Thymus (tissue), 11 donors: ENCODE measurements around the gene ETV6. TPM values are rescaled to one million over a fixed set of nuclear protein-coding genes. Genes with fewer than 3 reads are reported as not detected.

Experiments
- DNase-seq, 9 donors: peaks; one replicate each; pipeline ENCODE4 v3.0.0-alpha.2; 2013; ENCODE audit warnings: low spot score in 9 of 9, low read depth in 6 of 9, missing footprints in 1 of 9
- H3K27ac ChIP-seq, 2 donors: one replicate each; pipeline ENCODE4 v1.5.1; 2013; ENCODE audit warnings: control low read depth in 1 of 2, low read depth in 1 of 2, low read length in 1 of 2, mild to moderate bottlenecking in 1 of 2, moderate library complexity in 1 of 2
- H3K27me3 ChIP-seq, 2 donors: one replicate each; pipeline ENCODE4 v1.5.1; 2013; ENCODE audit warnings: low read length in 1 of 2; ENCODE audit not compliant: control insufficient read depth in 2 of 2, insufficient read depth in 1 of 2
- H3K36me3 ChIP-seq, 2 donors: one replicate each; pipeline ENCODE4 v1.5.1; 2013; ENCODE audit warnings: low read length in 1 of 2, mild to moderate bottlenecking in 1 of 2, moderate library complexity in 1 of 2; ENCODE audit not compliant: control insufficient read depth in 2 of 2, insufficient read depth in 2 of 2
- H3K4me1 ChIP-seq, 2 donors: one replicate each; pipeline ENCODE4 v1.5.1; 2013; ENCODE audit warnings: low read length in 2 of 2; ENCODE audit not compliant: control insufficient read depth in 2 of 2, insufficient read depth in 2 of 2
- H3K4me3 ChIP-seq, 2 donors: one replicate each; pipeline ENCODE4 v1.5.1; 2013; ENCODE audit warnings: low read length in 2 of 2, control low read depth in 1 of 2, mild to moderate bottlenecking in 1 of 2
- H3K9me3 ChIP-seq, 2 donors: one replicate each; pipeline ENCODE4 v1.5.1; 2013; ENCODE audit warnings: low read length in 1 of 2, mild to moderate bottlenecking in 1 of 2; ENCODE audit not compliant: control insufficient read depth in 2 of 2, insufficient read depth in 1 of 2
- WGBS: extraction: QIAGEN DNeasy Blood & Tissue Kit; methylation state at CpG from one replicate; pipeline ENCODE4 v1.1.7; 2013; 5-methylcytosine and 5-hydroxymethylcytosine counted together
- polyA plus RNA-seq: library from polyadenylated mRNA; stranded (reverse); fragments of 200-250 nt; gene quantifications from one replicate; pipeline ENCODE4 v1.2.3, GENCODE V29; 2013
- total RNA-seq: library from RNA; stranded (reverse); fragments of 120-200 nt; gene quantifications from one replicate; pipeline ENCODE4 v1.2.4, GENCODE V29; 2013
- donor health status: healthy.

ETV6 gene
- total and polyA plus RNA-seq, 2 donors = 15.0 to 18.3 TPM

DNA sequence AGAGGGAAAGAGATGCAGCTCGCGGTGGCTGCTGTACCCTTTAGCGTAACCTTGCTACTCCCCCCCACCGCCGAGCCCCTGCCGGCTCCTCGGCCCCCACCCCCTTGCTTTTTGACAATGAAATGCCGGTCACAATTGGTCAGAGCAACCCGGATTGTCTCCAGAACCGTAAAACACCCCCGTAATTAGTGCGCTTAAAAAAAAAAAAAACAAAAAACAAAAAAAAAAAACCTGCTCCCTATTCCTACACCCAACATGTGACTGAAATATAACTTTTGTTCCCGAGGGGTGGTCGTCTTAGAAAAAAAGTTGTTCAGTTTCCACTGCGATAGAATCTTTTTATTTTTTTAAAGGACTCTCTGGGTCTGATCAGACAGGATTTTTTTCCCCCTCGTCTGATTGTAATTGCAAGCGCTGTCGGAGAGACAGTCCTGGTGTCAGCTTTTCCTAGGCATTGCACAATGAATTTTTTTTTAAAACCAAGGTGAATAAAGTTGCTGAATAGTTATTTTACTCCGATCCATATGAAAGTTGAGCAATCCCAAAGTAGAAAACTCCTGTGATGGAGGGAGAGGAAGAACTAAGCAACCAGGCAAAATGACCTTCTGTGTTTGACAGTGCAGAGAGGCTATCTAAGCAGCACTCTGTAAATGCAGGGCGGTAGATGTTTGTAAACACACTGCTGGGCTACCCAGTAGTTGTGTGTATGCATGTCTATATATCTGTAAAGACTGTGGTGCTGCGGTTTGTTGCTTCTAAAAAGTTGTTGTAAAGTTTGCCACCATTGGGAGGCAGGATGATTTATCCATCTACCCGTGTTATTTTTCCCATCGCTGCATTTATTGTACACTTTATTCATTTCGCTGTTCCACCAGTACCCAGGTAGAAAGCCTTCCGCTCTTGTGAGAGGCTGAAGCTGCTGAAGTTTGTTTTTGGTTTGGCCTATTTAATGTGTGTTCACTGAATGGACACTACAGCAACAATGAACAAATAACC is 1.1 kb downstream of the ETV6 start:
- Histone ChIP-seq H3K27me3 (no peaks in the 10 kb centered on the region), H3K36me3 (peaks cover 0 to 3% of the 10 kb centered on the region in 2 donors), H3K27ac (peak overlapping the region; percentile 94 to 96), H3K9me3 (no peaks in the 10 kb centered on the region), H3K4me1 (peaks cover 28 to 36% of the 10 kb centered on the region in 2 donors), H3K4me3 (peak overlapping the region; percentile 88 to 99)
- DNase-seq = peak in 5 of 9 donors; percentile 59 to 85 (median 71)
- 1% methylated on average over 25 of the region's 25 CpGs for WGBS

DNA sequence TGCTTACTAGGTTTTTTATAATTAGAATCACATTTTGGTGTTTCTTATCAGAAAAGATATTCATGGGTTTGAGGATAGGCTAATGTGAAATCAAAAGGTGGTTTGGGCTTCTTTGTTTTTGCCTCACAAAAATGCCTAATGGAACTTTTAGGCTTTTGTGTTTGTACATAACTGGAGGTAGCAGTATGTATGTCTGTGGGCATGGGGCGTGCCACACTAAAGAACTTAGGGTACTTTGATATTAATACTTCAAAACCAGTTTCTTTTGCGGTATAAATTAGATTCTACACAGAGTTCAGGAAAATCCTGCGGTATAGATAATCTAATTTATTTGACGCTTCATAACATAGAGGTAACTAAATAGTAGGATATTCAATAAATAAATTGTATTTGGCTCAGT is 1.9 kb downstream of the ETV6 start:
- H3K9me3 ChIP-seq = no peaks in the 10 kb centered on the region
- H3K4me1 ChIP-seq = peaks cover 36 to 44% of the 10 kb centered on the region in 2 donors
- no peaks in the 10 kb centered on the region for H3K27me3 ChIP-seq
- no peak for DNase-seq
- peak overlapping the region; percentile 86 to 96 for H3K27ac ChIP-seq
- WGBS = 1% methylated on average over 4 of the region's 4 CpGs
- H3K36me3 ChIP-seq = peaks cover 0 to 10% of the 10 kb centered on the region in 2 donors
- peak overlapping the region; percentile 88 to 99 for H3K4me3 ChIP-seq

DNA sequence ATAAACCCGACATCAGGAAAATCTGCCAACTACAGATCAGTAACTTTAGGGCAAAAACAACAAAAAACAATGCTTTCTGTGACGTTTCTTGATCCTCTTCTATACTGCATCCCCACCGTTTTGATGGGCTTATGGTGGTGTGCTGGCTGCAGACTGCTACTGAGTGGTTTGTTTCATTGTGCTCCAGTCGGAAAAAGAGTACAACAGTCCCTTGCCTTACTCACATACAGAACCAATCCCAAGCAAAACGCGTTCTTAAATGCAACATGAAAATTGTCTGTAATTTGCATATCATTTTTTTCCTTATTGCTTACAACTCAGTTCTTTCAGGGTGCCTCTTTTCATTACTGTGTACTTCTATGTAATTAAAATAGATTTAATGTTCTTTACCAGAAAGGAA is 2.3 kb downstream of the ETV6 start:
- no peaks in the 10 kb centered on the region for H3K9me3 ChIP-seq
- H3K4me1 ChIP-seq = peaks cover 38 to 48% of the 10 kb centered on the region in 2 donors
- H3K36me3 ChIP-seq = peaks cover 0 to 10% of the 10 kb centered on the region in 2 donors
- peak overlapping the region; percentile 88 to 99 for H3K4me3 ChIP-seq
- peak overlapping the region; percentile 71 to 96 for H3K27ac ChIP-seq
- DNase-seq = peak in 1 of 9 donors; percentile 63
- WGBS = 2% methylated on average over 6 of the region's 6 CpGs
- H3K27me3 ChIP-seq = no peaks in the 10 kb centered on the region

DNA sequence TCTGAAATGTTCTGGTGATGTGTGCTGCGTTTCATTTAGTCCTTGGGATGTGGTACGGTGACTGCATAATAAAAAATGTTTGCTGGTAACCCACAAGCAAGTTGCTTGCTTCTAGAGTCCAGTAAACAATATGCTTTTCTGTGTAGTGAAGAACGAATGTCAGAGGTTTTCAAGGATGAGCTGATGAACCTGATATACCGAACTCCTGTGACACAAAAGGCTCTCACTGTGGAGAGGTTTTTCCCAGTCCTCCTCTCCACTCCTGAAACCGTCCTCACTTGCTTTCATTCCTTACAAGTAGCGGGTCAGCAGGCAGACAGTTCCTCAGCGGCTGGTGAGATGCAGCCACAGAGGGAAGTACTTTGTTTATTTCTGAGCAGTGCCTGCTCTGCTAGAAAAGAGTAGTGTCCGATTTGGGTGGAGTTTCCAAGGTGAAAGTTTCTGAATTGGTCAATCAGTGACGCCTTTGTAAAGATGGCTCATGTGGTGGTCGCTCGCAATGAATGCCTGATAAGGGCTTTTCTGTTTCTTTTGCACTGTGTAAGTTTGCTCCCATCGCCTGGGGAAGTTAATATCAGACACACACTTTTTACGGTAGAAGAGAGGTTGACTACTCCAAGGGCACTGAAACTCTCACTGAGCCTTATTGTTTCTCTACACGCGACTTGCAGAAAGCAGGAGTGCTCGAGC is 3.0 kb downstream of the ETV6 start:
- Histone ChIP-seq H3K9me3 (no peaks in the 10 kb centered on the region), H3K27me3 (no peaks in the 10 kb centered on the region), H3K36me3 (peaks cover 0 to 10% of the 10 kb centered on the region in 2 donors), H3K27ac (peak overlapping the region; percentile 86 to 96), H3K4me3 (peak overlapping the region; percentile 88 to 99), H3K4me1 (peaks cover 42 to 53% of the 10 kb centered on the region in 2 donors)
- WGBS = 3% methylated on average over 16 of the region's 16 CpGs
- DNase-seq = peak in 1 of 9 donors; percentile 67

DNA sequence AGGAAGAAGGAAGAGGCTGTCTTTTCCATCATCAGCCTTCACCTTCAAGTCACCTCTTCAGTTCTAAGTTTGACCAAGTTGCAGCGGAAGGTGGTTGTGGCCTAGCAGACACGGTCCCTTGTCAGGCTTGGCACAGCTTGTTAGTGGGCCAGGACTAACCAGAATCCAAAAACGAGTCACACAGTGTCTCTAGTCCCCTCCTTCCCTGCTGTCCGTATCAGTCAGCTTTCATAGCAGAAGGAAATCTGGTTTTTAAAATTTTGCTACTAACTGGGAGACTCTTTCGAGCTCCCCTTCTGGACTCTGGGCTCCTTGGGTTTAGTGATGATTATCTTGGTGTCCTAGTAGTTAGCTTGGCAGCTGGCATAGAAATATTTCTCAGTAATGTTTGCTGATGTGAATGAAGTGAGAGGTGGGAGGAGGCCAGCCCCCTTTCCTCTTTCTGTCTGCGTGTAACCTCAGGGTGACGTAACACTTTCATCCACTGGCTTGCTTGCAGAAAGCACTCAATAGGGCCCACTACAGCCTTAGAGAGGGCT is 3.8 kb downstream of the ETV6 start:
- H3K27ac ChIP-seq = peak overlapping the region; percentile 86 to 96
- peak overlapping the region; percentile 88 to 99 for H3K4me3 ChIP-seq
- no peaks in the 10 kb centered on the region for H3K27me3 ChIP-seq
- peak in 3 of 9 donors; percentile 71 to 87 (median 71) for DNase-seq
- WGBS = 6% methylated on average over 7 of the region's 7 CpGs
- peaks cover 0 to 13% of the 10 kb centered on the region in 2 donors for H3K36me3 ChIP-seq
- H3K4me1 ChIP-seq = peaks cover 50 to 60% of the 10 kb centered on the region in 2 donors
- H3K9me3 ChIP-seq = no peaks in the 10 kb centered on the region

DNA sequence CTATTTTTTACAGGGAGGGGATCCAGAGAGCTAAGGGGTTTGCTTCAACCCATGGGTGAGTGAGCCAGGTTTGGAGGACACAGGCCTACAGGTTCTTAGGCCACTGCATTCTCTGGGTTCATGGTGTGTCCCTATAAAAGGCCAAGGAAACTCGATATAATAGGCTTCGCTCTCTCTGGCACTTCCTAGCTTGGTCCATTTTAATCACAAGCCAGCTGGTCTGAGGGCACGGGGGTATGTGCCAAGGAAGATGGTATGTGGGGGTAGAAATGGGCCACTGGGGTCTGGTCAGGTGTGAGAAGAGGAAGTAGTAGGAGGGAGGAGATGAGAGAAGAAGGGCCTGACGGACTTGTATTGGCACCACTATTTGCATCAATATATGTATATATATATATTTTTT is 4.9 kb downstream of the ETV6 start:
- H3K4me1 ChIP-seq = peaks cover 60 to 66% of the 10 kb centered on the region in 2 donors
- H3K27ac ChIP-seq = peak overlapping the region; percentile 72 to 84
- H3K4me3 ChIP-seq = peak overlapping the region in 1 of 2 donors; percentile 29

DNA sequence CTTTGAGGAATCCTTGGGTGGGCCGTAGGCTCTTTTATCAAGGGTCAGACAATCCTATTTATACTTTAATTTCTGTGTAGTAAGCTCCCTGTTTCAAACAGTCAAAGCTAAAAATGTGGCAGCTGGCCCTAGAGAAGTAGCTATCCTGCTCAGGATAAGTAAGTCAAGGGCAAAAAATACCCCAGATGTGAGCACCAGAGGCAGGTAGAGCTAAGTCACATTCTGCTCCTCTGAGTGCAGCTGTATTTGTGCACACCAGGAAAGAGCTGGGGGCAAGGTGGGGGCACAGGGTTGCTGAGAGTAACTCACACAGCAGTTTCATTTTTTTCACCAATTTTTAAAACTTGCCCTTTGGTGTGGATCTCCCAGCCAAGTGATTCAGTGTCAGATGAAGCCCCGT is 5.3 kb downstream of the ETV6 start:
- H3K9me3 ChIP-seq = no peaks in the 10 kb centered on the region
- DNase-seq = peak in 3 of 9 donors; percentile 58 to 81 (median 63)
- H3K27ac ChIP-seq = peak overlapping the region; percentile 55 to 84
- peak overlapping the region in 1 of 2 donors; percentile 29 for H3K4me3 ChIP-seq
- 48% methylated on average over 2 of the region's 2 CpGs for WGBS
- no peaks in the 10 kb centered on the region for H3K27me3 ChIP-seq
- H3K4me1 ChIP-seq = peaks cover 64 to 70% of the 10 kb centered on the region in 2 donors
- H3K36me3 ChIP-seq = peaks cover 0 to 15% of the 10 kb centered on the region in 2 donors

More for the DNA sequence above, 4.9 kb downstream of the ETV6 start:
- DNase-seq = peak in 1 of 9 donors; percentile 29
- WGBS = 28% methylated on average over 4 of the region's 4 CpGs
- Histone ChIP-seq H3K36me3 (peaks cover 0 to 15% of the 10 kb centered on the region in 2 donors), H3K9me3 (no peaks in the 10 kb centered on the region), H3K27me3 (no peaks in the 10 kb centered on the region)

DNA sequence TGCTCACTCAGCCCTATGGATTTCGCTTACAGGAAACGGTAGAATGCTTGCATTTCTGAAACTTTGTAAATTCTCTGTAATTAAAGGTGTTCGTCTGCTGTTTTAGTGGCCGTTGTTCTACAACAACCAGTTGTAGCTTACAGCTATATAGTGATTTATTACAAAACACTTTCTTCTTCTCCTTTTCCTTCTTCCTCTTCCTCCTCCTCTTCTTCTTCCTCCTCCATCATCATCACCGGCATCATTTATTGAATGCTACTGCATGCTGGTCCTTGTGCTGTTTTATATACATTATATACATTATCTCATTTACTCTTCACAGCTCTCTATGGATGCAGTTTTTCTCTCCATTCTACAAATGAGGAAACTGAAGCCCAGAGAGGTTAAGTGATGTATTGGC is 6.4 kb downstream of the ETV6 start:
- no peaks in the 10 kb centered on the region for H3K9me3 ChIP-seq
- H3K4me3 ChIP-seq = no peak overlapping the region
- 48% methylated on average over 5 of the region's 5 CpGs for WGBS
- H3K27me3 ChIP-seq = no peaks in the 10 kb centered on the region
- peaks cover 0 to 19% of the 10 kb centered on the region in 2 donors for H3K36me3 ChIP-seq
- no peak for DNase-seq
- H3K4me1 ChIP-seq = peaks cover 68 to 75% of the 10 kb centered on the region in 2 donors
- H3K27ac ChIP-seq = peak overlapping the region in 1 of 2 donors; percentile 43
